ENCODE data around the gene BBS4.
"Not testable (repeated sequence)": the region's sequence is repeated elsewhere in the genome, so short reads cannot be mapped to it uniquely, and the experiment has no call there.

BBS4 gene

GRCh38 chr15:72724028-72724427, 38.0 kb downstream of the BBS4 start:
- peak; percentile 29 for DNase-seq (ENCODE audit: low read depth)
- TF ChIP-seq, protein P1, sequence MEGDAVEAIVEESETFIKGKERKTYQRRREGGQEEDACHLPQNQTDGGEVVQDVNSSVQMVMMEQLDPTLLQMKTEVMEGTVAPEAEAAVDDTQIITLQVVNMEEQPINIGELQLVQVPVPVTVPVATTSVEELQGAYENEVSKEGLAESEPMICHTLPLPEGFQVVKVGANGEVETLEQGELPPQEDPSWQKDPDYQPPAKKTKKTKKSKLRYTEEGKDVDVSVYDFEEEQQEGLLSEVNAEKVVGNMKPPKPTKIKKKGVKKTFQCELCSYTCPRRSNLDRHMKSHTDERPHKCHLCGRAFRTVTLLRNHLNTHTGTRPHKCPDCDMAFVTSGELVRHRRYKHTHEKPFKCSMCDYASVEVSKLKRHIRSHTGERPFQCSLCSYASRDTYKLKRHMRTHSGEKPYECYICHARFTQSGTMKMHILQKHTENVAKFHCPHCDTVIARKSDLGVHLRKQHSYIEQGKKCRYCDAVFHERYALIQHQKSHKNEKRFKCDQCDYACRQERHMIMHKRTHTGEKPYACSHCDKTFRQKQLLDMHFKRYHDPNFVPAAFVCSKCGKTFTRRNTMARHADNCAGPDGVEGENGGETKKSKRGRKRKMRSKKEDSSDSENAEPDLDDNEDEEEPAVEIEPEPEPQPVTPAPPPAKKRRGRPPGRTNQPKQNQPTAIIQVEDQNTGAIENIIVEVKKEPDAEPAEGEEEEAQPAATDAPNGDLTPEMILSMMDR (conservative IDR thresholded peaks at IDR 0.05; ENCODE audit: control insufficient read depth, insufficient read depth, low read depth, low read length), result no peak
- no peak overlapping the region for H3K4me3 ChIP-seq (ENCODE audit: control insufficient read depth, low read depth, low read length)

GRCh38 chr15:72725446-72725845, 39.4 kb downstream of the BBS4 start:
- no peak for DNase-seq (ENCODE audit: low read depth)
- no peak overlapping the region for H3K4me3 ChIP-seq (ENCODE audit: control insufficient read depth, low read depth, low read length)
- TF ChIP-seq, protein P1 (conservative IDR thresholded peaks at IDR 0.05; ENCODE audit: control insufficient read depth, insufficient read depth, low read depth, low read length), result no peak

DNA sequence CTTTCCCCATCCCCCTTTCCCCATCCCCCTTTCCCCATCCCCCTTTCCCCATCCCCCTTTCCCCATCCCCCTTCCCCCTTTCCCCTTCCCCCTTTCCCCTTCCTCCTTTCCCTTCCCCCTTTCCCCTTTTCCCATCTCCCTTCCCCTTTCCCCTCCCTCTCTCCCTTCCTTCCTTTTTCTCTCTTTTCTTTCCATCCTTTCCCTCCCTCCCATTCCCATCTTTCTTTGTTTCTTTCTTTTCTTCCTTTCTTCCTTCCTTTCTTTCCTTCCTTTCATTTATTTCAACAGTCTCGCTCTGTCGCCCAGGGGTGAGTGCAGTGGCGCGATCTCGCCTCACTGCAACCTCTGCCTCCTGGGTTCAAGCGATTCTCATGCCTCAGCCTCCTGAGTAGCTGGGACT, 39.8 kb downstream of the BBS4 start:
- not testable (repeated sequence) for DNase-seq (ENCODE audit: low read depth)

GRCh38 chr15:72727154-72727553, 41.1 kb downstream of the BBS4 start:
- no peak for DNase-seq (ENCODE audit: low read depth)
- no peak overlapping the region for H3K4me3 ChIP-seq (ENCODE audit: control insufficient read depth, low read depth, low read length)

More for the DNA sequence above, 39.8 kb downstream of the BBS4 start:
- H3K4me3 ChIP-seq (ENCODE audit: control insufficient read depth, low read depth, low read length), result not testable (repeated sequence)

DNA sequence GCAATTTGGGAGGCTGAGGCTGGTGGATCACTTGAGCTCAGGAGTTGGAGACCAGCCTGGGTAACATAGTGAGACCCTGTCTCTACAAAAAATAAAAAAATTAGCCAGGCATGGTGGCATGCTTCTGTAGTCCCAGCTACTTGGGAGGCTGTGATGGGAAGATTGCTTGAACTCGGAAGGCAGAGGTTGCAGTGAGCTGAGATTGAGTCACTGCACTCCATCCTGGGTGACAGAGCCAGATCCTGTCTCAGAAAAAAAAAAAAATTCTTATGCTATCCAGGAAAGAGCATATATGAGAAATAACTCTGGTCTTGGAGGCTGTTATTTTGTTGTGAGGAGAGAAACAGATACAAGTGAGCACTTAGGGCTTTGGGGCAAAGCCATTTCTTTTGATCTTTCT, 42.2 kb downstream of the BBS4 start:
- DNase-seq (ENCODE audit: low read depth), result peak; percentile 34

More at GRCh38 chr15:72727154-72727553, 41.1 kb downstream of the BBS4 start:
- TF ChIP-seq, protein P1 (conservative IDR thresholded peaks at IDR 0.05; ENCODE audit: control insufficient read depth, insufficient read depth, low read depth, low read length), result no peak

DNA sequence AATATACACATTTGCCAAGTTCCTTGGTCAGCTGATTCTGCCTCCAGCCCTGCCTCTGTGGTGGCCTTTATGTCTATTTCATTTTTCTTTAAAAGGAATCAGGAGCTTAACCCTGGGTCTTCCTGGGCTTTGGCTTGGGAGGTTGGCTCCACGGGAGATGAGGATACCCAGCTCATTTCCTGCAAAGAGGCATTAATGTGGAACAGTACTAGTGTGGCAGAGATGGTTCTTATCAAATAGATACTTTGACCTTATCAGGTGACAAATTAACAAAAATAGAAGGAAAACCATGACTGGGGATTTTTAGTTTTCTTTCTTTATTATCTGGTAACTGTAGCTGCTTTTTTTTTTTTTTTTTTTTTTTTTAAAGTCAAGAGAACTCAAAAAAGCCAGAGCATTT, 42.8 kb downstream of the BBS4 start:
- no peak overlapping the region for H3K4me3 ChIP-seq (ENCODE audit: control insufficient read depth, low read depth, low read length)
- TF ChIP-seq, protein P1 (conservative IDR thresholded peaks at IDR 0.05; ENCODE audit: control insufficient read depth, insufficient read depth, low read depth, low read length), result no peak
- DNase-seq (ENCODE audit: low read depth), result no peak

More for the DNA sequence above, 42.2 kb downstream of the BBS4 start:
- not testable (repeated sequence) for H3K4me3 ChIP-seq (ENCODE audit: control insufficient read depth, low read depth, low read length)

- TF ChIP-seq, protein P1 (conservative IDR thresholded peaks at IDR 0.05; ENCODE audit: control insufficient read depth, insufficient read depth, low read depth, low read length), result no peak
- H3K4me3 ChIP-seq (ENCODE audit: control insufficient read depth, low read depth, low read length), result no peak overlapping the region
- no peak for DNase-seq (ENCODE audit: low read depth)
Observed at GRCh38 chr15:72732086-72732485, 46.1 kb downstream of the BBS4 start.

DNA sequence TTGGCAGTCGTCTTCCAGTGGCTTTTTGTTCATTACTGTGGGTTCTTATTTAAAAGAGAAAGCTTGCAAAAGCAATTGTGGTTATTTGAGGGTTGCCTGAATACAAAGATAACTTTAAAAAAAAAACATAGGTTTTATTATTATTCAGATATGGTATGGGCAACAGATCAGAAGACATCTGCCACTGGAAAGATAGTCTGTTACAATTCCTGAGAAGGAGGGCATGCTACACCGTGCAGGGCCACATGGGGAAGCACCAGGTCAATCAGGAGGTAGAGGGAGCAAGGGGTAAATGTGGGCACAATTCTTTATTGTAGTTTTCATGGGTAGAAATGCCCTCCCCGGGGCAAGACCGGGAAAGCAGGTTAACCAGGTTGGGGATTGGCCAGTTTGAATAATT, 46.5 kb downstream of the BBS4 start:
- TF ChIP-seq, protein P1 (conservative IDR thresholded peaks at IDR 0.05; ENCODE audit: control insufficient read depth, insufficient read depth, low read depth, low read length), result no peak
- no peak overlapping the region for H3K4me3 ChIP-seq (ENCODE audit: control insufficient read depth, low read depth, low read length)
- no peak for DNase-seq (ENCODE audit: low read depth)

Data from fibroblast of mammary gland (primary cell).